Vagina (tissue), 2 donors: ENCODE data around the gene KRTAP1-1.

ENCODE experiments used
- CTCF ChIP-seq, 3 experiments: fragments of 450-650 bp in 2 of 3; fragments of 200-600 bp in 1 of 3; sonication (generic) in 1 of 3; IDR thresholded peaks; one replicate each; pipeline ENCODE4 v1.5.1; 2017 to 2019; ENCODE audit warnings: antibody characterized with exemption in 3 of 3, mild to moderate bottlenecking in 2 of 3, moderate library complexity in 2 of 3
- POLR2A ChIP-seq, 2 donors: fragments of 450-650 bp; IDR thresholded peaks; one replicate each; pipeline ENCODE4 v1.6.1; 2017; ENCODE audit warnings: antibody characterized with exemption in 2 of 2, mild to moderate bottlenecking in 2 of 2, moderate library complexity in 2 of 2

- TF ChIP-seq CTCF (IDR thresholded peaks at IDR 0.05) (no peak), POLR2A (IDR thresholded peaks at IDR 0.05) (no peak)
Measured at GRCh38 chr17:41064301-41064700, 23.1 kb upstream of the KRTAP1-1 start.
